SK-N-SH treated with all-trans-retinoic acid at 6 μM for 48 hours (cell line): ENCODE measurements around the gene SNX13.

ENCODE experiments used
- ARNTL ChIP-seq: fragments of 450-650 bp; formaldehyde crosslinking; IDR thresholded peaks from 2 replicates; pipeline ENCODE4 v1.5.0; 2020; ENCODE audit warnings: low read depth, mild to moderate bottlenecking, moderate library complexity, borderline replicate concordance
- BACH2 ChIP-seq: fragments of 250-450 bp; sonication (Bioruptor Pico); IDR thresholded peaks from 2 replicates; pipeline ENCODE4 v1.9.0; 2021; ENCODE audit warnings: mild to moderate bottlenecking, borderline replicate concordance
- CSDC2 ChIP-seq: fragments of 250-450 bp; sonication (Bioruptor Pico); IDR thresholded peaks from 2 replicates; pipeline ENCODE4 v1.5.0; 2020; ENCODE audit warnings: mild to moderate bottlenecking, moderate library complexity
- ESRRG ChIP-seq: fragments of 250-450 bp; sonication (Bioruptor Pico); IDR thresholded peaks from 2 replicates; pipeline ENCODE4 v1.6.1; 2021; ENCODE audit warnings: mild to moderate bottlenecking
- GLIS3 ChIP-seq: fragments of 250-450 bp; sonication (Bioruptor Pico); IDR thresholded peaks from 2 replicates; pipeline ENCODE4 v1.5.0; 2020; ENCODE audit warnings: mild to moderate bottlenecking, moderate library complexity
- PATZ1 ChIP-seq: fragments of 250-450 bp; sonication (Bioruptor Pico); IDR thresholded peaks from 2 replicates; pipeline ENCODE4 v1.8.0; 2020; ENCODE audit warnings: mild to moderate bottlenecking, moderate library complexity, borderline replicate concordance
- RARB ChIP-seq: fragments of 250-450 bp; sonication (Bioruptor Pico); IDR thresholded peaks from 2 replicates; pipeline ENCODE4 v1.8.0; 2021; ENCODE audit warnings: mild to moderate bottlenecking, moderate library complexity
- SNAI2 ChIP-seq: fragments of 250-450 bp; sonication (Bioruptor Pico); IDR thresholded peaks from 2 replicates; pipeline ENCODE4 v1.5.0; 2020; ENCODE audit warnings: mild to moderate bottlenecking, moderate library complexity
- TOX ChIP-seq: fragments of 250-450 bp; sonication (Bioruptor Pico); IDR thresholded peaks from 2 replicates; pipeline ENCODE4 v1.8.0; 2021; ENCODE audit warnings: mild to moderate bottlenecking, moderate library complexity, borderline replicate concordance
- ZFP30 ChIP-seq: fragments of 450-650 bp; formaldehyde crosslinking; IDR thresholded peaks from 2 replicates; pipeline ENCODE4 v1.5.0; 2022; ENCODE audit warnings: mild to moderate bottlenecking, moderate library complexity
- ZNF70 ChIP-seq: fragments of 450-650 bp; formaldehyde crosslinking; IDR thresholded peaks from 2 replicates; pipeline ENCODE4 v1.5.0; 2020; ENCODE audit warnings: mild to moderate bottlenecking, moderate library complexity
- TF ChIP-seq, protein P1 (sequence below): fragments of 250-450 bp; sonication (Bioruptor Pico); IDR thresholded peaks from 2 replicates; pipeline ENCODE4 v1.5.0; 2020; ENCODE audit warnings: mild to moderate bottlenecking, moderate library complexity
- TF ChIP-seq, protein P2 (sequence below): fragments of 250-450 bp; sonication (Bioruptor Pico); IDR thresholded peaks from 2 replicates; pipeline ENCODE4 v1.5.1; 2021; ENCODE audit warnings: mild to moderate bottlenecking, moderate library complexity

GRCh38 chr7:17887286-17887685 is 53.0 kb downstream of the SNX13 start:
- TF ChIP-seq CSDC2 (CRISPR knock-in tag) = no peak
- no peak for TF ChIP-seq ZNF70 (CRISPR knock-in tag)
- no peak for TF ChIP-seq BACH2 (CRISPR knock-in tag)
- TF ChIP-seq, protein P1, sequence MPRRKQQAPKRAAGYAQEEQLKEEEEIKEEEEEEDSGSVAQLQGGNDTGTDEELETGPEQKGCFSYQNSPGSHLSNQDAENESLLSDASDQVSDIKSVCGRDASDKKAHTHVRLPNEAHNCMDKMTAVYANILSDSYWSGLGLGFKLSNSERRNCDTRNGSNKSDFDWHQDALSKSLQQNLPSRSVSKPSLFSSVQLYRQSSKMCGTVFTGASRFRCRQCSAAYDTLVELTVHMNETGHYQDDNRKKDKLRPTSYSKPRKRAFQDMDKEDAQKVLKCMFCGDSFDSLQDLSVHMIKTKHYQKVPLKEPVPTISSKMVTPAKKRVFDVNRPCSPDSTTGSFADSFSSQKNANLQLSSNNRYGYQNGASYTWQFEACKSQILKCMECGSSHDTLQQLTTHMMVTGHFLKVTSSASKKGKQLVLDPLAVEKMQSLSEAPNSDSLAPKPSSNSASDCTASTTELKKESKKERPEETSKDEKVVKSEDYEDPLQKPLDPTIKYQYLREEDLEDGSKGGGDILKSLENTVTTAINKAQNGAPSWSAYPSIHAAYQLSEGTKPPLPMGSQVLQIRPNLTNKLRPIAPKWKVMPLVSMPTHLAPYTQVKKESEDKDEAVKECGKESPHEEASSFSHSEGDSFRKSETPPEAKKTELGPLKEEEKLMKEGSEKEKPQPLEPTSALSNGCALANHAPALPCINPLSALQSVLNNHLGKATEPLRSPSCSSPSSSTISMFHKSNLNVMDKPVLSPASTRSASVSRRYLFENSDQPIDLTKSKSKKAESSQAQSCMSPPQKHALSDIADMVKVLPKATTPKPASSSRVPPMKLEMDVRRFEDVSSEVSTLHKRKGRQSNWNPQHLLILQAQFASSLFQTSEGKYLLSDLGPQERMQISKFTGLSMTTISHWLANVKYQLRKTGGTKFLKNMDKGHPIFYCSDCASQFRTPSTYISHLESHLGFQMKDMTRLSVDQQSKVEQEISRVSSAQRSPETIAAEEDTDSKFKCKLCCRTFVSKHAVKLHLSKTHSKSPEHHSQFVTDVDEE (CRISPR knock-in tag) = no peak
- TF ChIP-seq ESRRG = no peak
- TF ChIP-seq PATZ1 (CRISPR knock-in tag) = no peak
- TF ChIP-seq, protein P2, sequence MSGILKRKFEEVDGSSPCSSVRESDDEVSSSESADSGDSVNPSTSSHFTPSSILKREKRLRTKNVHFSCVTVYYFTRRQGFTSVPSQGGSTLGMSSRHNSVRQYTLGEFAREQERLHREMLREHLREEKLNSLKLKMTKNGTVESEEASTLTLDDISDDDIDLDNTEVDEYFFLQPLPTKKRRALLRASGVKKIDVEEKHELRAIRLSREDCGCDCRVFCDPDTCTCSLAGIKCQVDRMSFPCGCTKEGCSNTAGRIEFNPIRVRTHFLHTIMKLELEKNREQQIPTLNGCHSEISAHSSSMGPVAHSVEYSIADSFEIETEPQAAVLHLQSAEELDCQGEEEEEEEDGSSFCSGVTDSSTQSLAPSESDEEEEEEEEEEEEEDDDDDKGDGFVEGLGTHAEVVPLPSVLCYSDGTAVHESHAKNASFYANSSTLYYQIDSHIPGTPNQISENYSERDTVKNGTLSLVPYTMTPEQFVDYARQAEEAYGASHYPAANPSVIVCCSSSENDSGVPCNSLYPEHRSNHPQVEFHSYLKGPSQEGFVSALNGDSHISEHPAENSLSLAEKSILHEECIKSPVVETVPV (CRISPR knock-in tag) = no peak
- no peak for TF ChIP-seq SNAI2
- TF ChIP-seq GLIS3 (CRISPR knock-in tag) = no peak
- TF ChIP-seq ZFP30 (CRISPR knock-in tag) = no peak
- TF ChIP-seq ARNTL = no peak
- no peak for TF ChIP-seq RARB (CRISPR knock-in tag)
- no peak for TF ChIP-seq TOX
